Thyroid gland (tissue), 4 donors: Measurements from ENCODE around the gene TOLLIP.

Experiments
- CTCF ChIP-seq, 6 experiments: fragments of 200-600 bp in 3 of 6; fragments of 450-650 bp in 3 of 6; sonication (generic) in 3 of 6; IDR thresholded peaks; one replicate each; pipeline ENCODE4 v1.5.1; 2016 to 2019; ENCODE audit warnings: antibody characterized with exemption in 6 of 6, mild to moderate bottlenecking in 2 of 6, inconsistent platforms in 1 of 6, moderate library complexity in 1 of 6
- POLR2A ChIP-seq, 2 donors: fragments of 450-650 bp; IDR thresholded peaks; one replicate each; pipeline ENCODE4 v1.6.1; 2017; ENCODE audit warnings: antibody characterized with exemption in 2 of 2, mild to moderate bottlenecking in 2 of 2, moderate library complexity in 1 of 2

- no peak for TF ChIP-seq POLR2A (IDR thresholded peaks at IDR 0.05)
- no peak for TF ChIP-seq CTCF (IDR thresholded peaks at IDR 0.05)
Observed at GRCh38 chr11:1274501-1274900, 34.9 kb downstream of the TOLLIP start.
